Effector memory CD4-positive, alpha-beta T cell (primary cell): Measurements from ENCODE around the gene MFGE8.

ENCODE experiments used
- DNase-seq, 3 donors: peaks; one replicate each; pipeline ENCODE4 v3.0.0-alpha.2; 2020
- H3K27ac ChIP-seq: 2 replicates; pipeline ENCODE4 v1.7.0; 2013; ENCODE audit warnings: mild to moderate bottlenecking, low read length, moderate library complexity; ENCODE audit not compliant: insufficient read depth, poor library complexity, severe bottlenecking
- H3K27me3 ChIP-seq: replicated peaks from 2 replicates; pipeline ENCODE4 v1.7.0; 2013; ENCODE audit warnings: mild to moderate bottlenecking, low read length; ENCODE audit not compliant: insufficient read depth, control insufficient read depth, poor library complexity, severe bottlenecking
- H3K36me3 ChIP-seq: 2 replicates; pipeline ENCODE4 v1.7.0; 2013; ENCODE audit warnings: mild to moderate bottlenecking, low read length, moderate library complexity; ENCODE audit not compliant: control insufficient read depth, insufficient read depth
- H3K4me1 ChIP-seq: 2 replicates; pipeline ENCODE4 v1.7.0; 2013; ENCODE audit warnings: low read length, mild to moderate bottlenecking; ENCODE audit not compliant: control insufficient read depth, insufficient read depth, poor library complexity, severe bottlenecking
- H3K4me3 ChIP-seq: 2 replicates; pipeline ENCODE4 v1.7.0; 2013; ENCODE audit warnings: low read length, low read depth, mild to moderate bottlenecking; ENCODE audit not compliant: insufficient read depth, poor library complexity, severe bottlenecking
- H3K9me3 ChIP-seq: 2 replicates; pipeline ENCODE4 v1.7.0; 2013; ENCODE audit warnings: mild to moderate bottlenecking, low read length, moderate library complexity; ENCODE audit not compliant: control insufficient read depth

Gene MFGE8

GRCh38 chr15:88920186-88920891 is 7.2 kb upstream of the MFGE8 start:
- Histone ChIP-seq H3K4me1 (no peaks in the 10 kb centered on the region), H3K27ac (no peak overlapping the region), H3K27me3 (no peaks in the 10 kb centered on the region), H3K36me3 (no peaks in the 10 kb centered on the region), H3K9me3 (no peaks in the 10 kb centered on the region), H3K4me3 (no peak overlapping the region)
- DNase-seq = no peak

- DNase-seq = no peak
- no peaks in the 10 kb centered on the region for H3K27me3 ChIP-seq
These were observed 5.6 kb upstream of the MFGE8 start for GRCh38 chr15:88918738-88919137.

GRCh38 chr15:88917760-88918159 is 4.6 kb upstream of the MFGE8 start:
- Histone ChIP-seq H3K36me3 (no peaks in the 10 kb centered on the region), H3K27me3 (no peaks in the 10 kb centered on the region), H3K9me3 (no peaks in the 10 kb centered on the region), H3K27ac (no peak overlapping the region), H3K4me3 (no peak overlapping the region), H3K4me1 (peaks cover under 1% of the 10 kb centered on the region)
- no peak for DNase-seq

More at GRCh38 chr15:88918738-88919137, 5.6 kb upstream of the MFGE8 start:
- no peak overlapping the region for H3K27ac ChIP-seq
- H3K4me1 ChIP-seq = no peaks in the 10 kb centered on the region
- no peak overlapping the region for H3K4me3 ChIP-seq
- H3K9me3 ChIP-seq = no peaks in the 10 kb centered on the region
- no peaks in the 10 kb centered on the region for H3K36me3 ChIP-seq

GRCh38 chr15:88915354-88915753 is 2.2 kb upstream of the MFGE8 start:
- Histone ChIP-seq H3K36me3 (no peaks in the 10 kb centered on the region), H3K9me3 (no peaks in the 10 kb centered on the region), H3K27me3 (no peaks in the 10 kb centered on the region), H3K4me3 (no peak overlapping the region), H3K4me1 (peaks cover 10% of the 10 kb centered on the region), H3K27ac (no peak overlapping the region)
- DNase-seq = no peak

GRCh38 chr15:88913850-88914169 is 631 bp upstream of the MFGE8 start:
- peak overlapping the region; percentile 81 for H3K4me3 ChIP-seq
- H3K4me1 ChIP-seq = peaks cover 10% of the 10 kb centered on the region
- H3K36me3 ChIP-seq = no peaks in the 10 kb centered on the region
- H3K27me3 ChIP-seq = no peaks in the 10 kb centered on the region
- H3K27ac ChIP-seq = peak overlapping the region; percentile 54
- H3K9me3 ChIP-seq = no peaks in the 10 kb centered on the region
- no peak for DNase-seq

GRCh38 chr15:88912500-88912921 is 668 bp downstream of the MFGE8 start:
- Histone ChIP-seq H3K36me3 (no peaks in the 10 kb centered on the region), H3K27ac (peak overlapping the region; percentile 54), H3K27me3 (no peaks in the 10 kb centered on the region), H3K4me1 (peaks cover 10% of the 10 kb centered on the region), H3K4me3 (peak overlapping the region; percentile 81), H3K9me3 (no peaks in the 10 kb centered on the region)
- DNase-seq = no peak

- peaks cover 10% of the 10 kb centered on the region for H3K4me1 ChIP-seq
- no peaks in the 10 kb centered on the region for H3K27me3 ChIP-seq
- H3K9me3 ChIP-seq = no peaks in the 10 kb centered on the region
- no peak overlapping the region for H3K27ac ChIP-seq
- H3K4me3 ChIP-seq = no peak overlapping the region
- no peaks in the 10 kb centered on the region for H3K36me3 ChIP-seq
- no peak for DNase-seq
These were observed 1.4 kb downstream of the MFGE8 start for GRCh38 chr15:88911766-88912118.

GRCh38 chr15:88909956-88910831 is 3.0 kb downstream of the MFGE8 start:
- DNase-seq = no peak
- peaks cover 11% of the 10 kb centered on the region for H3K4me1 ChIP-seq
- H3K4me3 ChIP-seq = no peak overlapping the region
- H3K27ac ChIP-seq = no peak overlapping the region
- no peaks in the 10 kb centered on the region for H3K9me3 ChIP-seq
- no peaks in the 10 kb centered on the region for H3K27me3 ChIP-seq
- no peaks in the 10 kb centered on the region for H3K36me3 ChIP-seq

- no peak overlapping the region for H3K27ac ChIP-seq
- H3K4me3 ChIP-seq = no peak overlapping the region
- no peaks in the 10 kb centered on the region for H3K36me3 ChIP-seq
- H3K9me3 ChIP-seq = no peaks in the 10 kb centered on the region
- DNase-seq = no peak
- H3K4me1 ChIP-seq = peaks cover 21% of the 10 kb centered on the region
- H3K27me3 ChIP-seq = no peaks in the 10 kb centered on the region
These were observed 4.2 kb downstream of the MFGE8 start for GRCh38 chr15:88908697-88909621.
